SHP77 (cell line): Measurements from ENCODE around the gene PARD3.
"Not testable (repeated sequence)": the region's sequence is repeated elsewhere in the genome, so short reads cannot be mapped to it uniquely, and the experiment has no call there.

Experiments used
- DNase-seq, 2 experiments: peaks; one replicate each; lab custom pipeline; 2025; lab: John Stamatoyannopoulos, UW

PARD3 gene

GRCh38 chr10:34742456-34742855 is 72.6 kb downstream of the PARD3 start:
- no peak for DNase-seq

GRCh38 chr10:34741087-34741486 is 74.0 kb downstream of the PARD3 start:
- DNase-seq, result not testable (repeated sequence)

GRCh38 chr10:34740321-34740720 is 74.8 kb downstream of the PARD3 start:
- no peak for DNase-seq

GRCh38 chr10:34739915-34740314 is 75.2 kb downstream of the PARD3 start:
- DNase-seq, result peak; percentile 64 to 81

GRCh38 chr10:34737772-34738169 is 77.3 kb downstream of the PARD3 start:
- no peak for DNase-seq

- DNase-seq, result no peak
Observed at GRCh38 chr10:34736976-34737771, 77.9 kb downstream of the PARD3 start.

- no peak for DNase-seq
Observed at GRCh38 chr10:34734918-34735317, 80.2 kb downstream of the PARD3 start.

GRCh38 chr10:34732926-34733325 is 82.2 kb downstream of the PARD3 start:
- peak in 1 of 2 experiments; percentile 10 for DNase-seq

- no peak for DNase-seq
Observed at GRCh38 chr10:34731885-34732701, 83.0 kb downstream of the PARD3 start.

- DNase-seq, result no peak
Observed at GRCh38 chr10:34731213-34731612, 83.9 kb downstream of the PARD3 start.

GRCh38 chr10:34730726-34731125 is 84.4 kb downstream of the PARD3 start:
- DNase-seq, result no peak

GRCh38 chr10:34729619-34730018 is 85.5 kb downstream of the PARD3 start:
- DNase-seq, result no peak

- no peak for DNase-seq
Observed at GRCh38 chr10:34728361-34728760, 86.7 kb downstream of the PARD3 start.

- no peak for DNase-seq
Observed at GRCh38 chr10:34727595-34728033, 87.5 kb downstream of the PARD3 start.

GRCh38 chr10:34726862-34727261 is 88.2 kb downstream of the PARD3 start:
- DNase-seq, result no peak

GRCh38 chr10:34723750-34724149 is 91.3 kb downstream of the PARD3 start:
- peak; percentile 17 to 41 for DNase-seq

- DNase-seq, result no peak
Observed at GRCh38 chr10:34722404-34722803, 92.7 kb downstream of the PARD3 start.

GRCh38 chr10:34721208-34721840 is 93.8 kb downstream of the PARD3 start:
- no peak for DNase-seq

- no peak for DNase-seq
Observed at GRCh38 chr10:34719746-34720145, 95.3 kb downstream of the PARD3 start.

GRCh38 chr10:34719328-34719727 is 95.8 kb downstream of the PARD3 start:
- no peak for DNase-seq

GRCh38 chr10:34717429-34717828 is 97.7 kb downstream of the PARD3 start:
- no peak for DNase-seq

GRCh38 chr10:34716958-34717357 is 98.1 kb downstream of the PARD3 start:
- DNase-seq, result no peak

- no peak for DNase-seq
Observed at GRCh38 chr10:34716234-34716633, 98.9 kb downstream of the PARD3 start.
